ENCODE measurements around the gene BEND5. TPM values are rescaled to one million over a fixed set of nuclear protein-coding genes. Genes with fewer than 3 reads are reported as not detected.

Gene BEND5
- total RNA-seq, 4 donors from 2014 or later: 2.8 to 4.6 (median 3.9) TPM

DNA sequence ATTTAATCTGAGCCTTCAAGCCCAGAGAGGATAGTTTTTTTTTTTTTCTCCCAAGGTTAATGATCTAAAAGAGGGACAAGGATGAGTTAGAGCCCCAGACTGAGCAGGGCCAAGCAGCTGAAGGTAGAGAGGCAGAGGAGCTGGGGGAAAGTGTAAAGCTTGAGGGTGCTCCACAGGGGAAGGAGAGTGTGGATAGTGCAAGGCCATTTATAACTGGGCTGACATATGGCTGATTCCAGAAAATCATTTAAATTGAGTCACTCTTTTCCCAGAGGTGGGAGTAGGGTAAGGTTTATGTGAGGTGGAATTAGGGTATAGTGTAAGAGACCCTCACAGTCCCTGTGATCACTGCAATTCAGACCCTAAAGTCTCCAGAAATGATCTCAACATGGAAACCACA, 55.8 kb downstream of the BEND5 start:
- Histone ChIP-seq H3K27me3 (no peaks in the 10 kb centered on the region), H3K4me1 (no peaks in the 10 kb centered on the region), H3K4me3 (no peak overlapping the region), H3K36me3 (no peaks in the 10 kb centered on the region), H3K9me3 (no peaks in the 10 kb centered on the region), H3K27ac (replicated peaks in 1 of 4) (no peak overlapping the region)
- intact Hi-C loops (cut with DNase I): no loop called here
- no peak for TF ChIP-seq POLR2A (IDR thresholded peaks at IDR 0.05; ENCODE audit: low read depth)
- no peak for TF ChIP-seq EP300 (IDR thresholded peaks at IDR 0.05)
- DNase-seq (ENCODE audit: extremely low spot score): no peak

DNA sequence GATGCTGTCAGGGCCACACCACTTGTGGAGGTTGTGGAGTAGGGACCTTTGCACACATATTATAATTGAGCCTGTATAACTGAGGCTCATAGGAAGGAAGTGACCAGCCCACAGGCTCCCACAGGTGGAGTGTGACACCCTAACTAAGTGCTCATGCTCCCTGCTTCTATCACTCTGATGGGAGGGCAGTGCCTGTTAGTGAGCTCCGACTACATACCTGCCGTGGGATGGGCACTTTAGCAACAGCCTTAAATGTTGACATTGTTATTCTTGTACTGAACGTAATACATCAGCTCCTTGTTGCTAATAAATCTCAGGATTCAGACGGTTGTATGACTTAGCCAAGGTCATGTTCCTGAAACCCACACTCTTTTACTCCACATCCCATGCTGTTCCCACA, 58.0 kb downstream of the BEND5 start:
- no peak for DNase-seq (ENCODE audit: extremely low spot score)
- TF ChIP-seq POLR2A (IDR thresholded peaks at IDR 0.05; ENCODE audit: low read depth) (no peak), EP300 (IDR thresholded peaks at IDR 0.05) (no peak), POLR2AphosphoS5 (IDR thresholded peaks at IDR 0.05) (no peak)
- TF ChIP-seq, protein P1, sequence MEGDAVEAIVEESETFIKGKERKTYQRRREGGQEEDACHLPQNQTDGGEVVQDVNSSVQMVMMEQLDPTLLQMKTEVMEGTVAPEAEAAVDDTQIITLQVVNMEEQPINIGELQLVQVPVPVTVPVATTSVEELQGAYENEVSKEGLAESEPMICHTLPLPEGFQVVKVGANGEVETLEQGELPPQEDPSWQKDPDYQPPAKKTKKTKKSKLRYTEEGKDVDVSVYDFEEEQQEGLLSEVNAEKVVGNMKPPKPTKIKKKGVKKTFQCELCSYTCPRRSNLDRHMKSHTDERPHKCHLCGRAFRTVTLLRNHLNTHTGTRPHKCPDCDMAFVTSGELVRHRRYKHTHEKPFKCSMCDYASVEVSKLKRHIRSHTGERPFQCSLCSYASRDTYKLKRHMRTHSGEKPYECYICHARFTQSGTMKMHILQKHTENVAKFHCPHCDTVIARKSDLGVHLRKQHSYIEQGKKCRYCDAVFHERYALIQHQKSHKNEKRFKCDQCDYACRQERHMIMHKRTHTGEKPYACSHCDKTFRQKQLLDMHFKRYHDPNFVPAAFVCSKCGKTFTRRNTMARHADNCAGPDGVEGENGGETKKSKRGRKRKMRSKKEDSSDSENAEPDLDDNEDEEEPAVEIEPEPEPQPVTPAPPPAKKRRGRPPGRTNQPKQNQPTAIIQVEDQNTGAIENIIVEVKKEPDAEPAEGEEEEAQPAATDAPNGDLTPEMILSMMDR (IDR thresholded peaks at IDR 0.05): no peak
- WGBS: 74% methylated on average over 4 of the region's 4 CpGs
- Histone ChIP-seq H3K27me3 (no peaks in the 10 kb centered on the region), H3K27ac (replicated peaks in 1 of 4) (no peak overlapping the region), H3K4me1 (no peaks in the 10 kb centered on the region), H3K9me3 (no peaks in the 10 kb centered on the region), H3K4me3 (no peak overlapping the region), H3K36me3 (no peaks in the 10 kb centered on the region)
- intact Hi-C loops (cut with DNase I): no loop called here

DNA sequence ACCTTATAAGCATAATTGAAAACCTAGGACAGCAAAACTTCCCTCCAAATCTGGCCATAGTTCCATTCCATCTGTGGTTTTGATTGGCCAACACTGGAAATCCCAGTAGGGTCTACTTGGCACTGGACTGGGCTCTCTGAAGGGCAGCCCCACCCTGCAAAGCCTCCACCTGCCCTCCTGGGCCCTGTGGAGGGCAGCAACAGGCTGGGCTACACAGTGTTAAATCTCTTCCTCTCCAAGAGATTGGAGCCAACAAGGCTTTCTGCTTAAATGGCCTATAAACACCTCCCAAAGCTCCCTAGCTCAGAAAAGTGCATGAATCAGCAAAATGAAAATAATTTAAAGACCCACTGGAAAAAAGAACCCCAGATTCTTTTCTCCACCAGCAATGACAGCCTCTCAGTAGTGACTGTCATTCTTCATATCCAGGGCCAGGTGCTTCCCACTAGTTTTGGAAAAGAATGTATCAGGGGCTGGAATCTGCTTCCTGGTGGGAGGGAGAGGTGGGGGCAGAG, 58.5 kb downstream of the BEND5 start:
- Histone ChIP-seq H3K4me1 (no peaks in the 10 kb centered on the region), H3K36me3 (no peaks in the 10 kb centered on the region), H3K27me3 (no peaks in the 10 kb centered on the region), H3K9me3 (no peaks in the 10 kb centered on the region), H3K4me3 (no peak overlapping the region), H3K27ac (replicated peaks in 1 of 4) (no peak overlapping the region)
- intact Hi-C loops (cut with DNase I): no loop called here
- DNase-seq (ENCODE audit: extremely low spot score): no peak
- TF ChIP-seq, protein P1 (IDR thresholded peaks at IDR 0.05): no peak
- TF ChIP-seq EP300 (IDR thresholded peaks at IDR 0.05) (no peak), POLR2A (IDR thresholded peaks at IDR 0.05; ENCODE audit: low read depth) (no peak), POLR2AphosphoS5 (IDR thresholded peaks at IDR 0.05) (no peak)

DNA sequence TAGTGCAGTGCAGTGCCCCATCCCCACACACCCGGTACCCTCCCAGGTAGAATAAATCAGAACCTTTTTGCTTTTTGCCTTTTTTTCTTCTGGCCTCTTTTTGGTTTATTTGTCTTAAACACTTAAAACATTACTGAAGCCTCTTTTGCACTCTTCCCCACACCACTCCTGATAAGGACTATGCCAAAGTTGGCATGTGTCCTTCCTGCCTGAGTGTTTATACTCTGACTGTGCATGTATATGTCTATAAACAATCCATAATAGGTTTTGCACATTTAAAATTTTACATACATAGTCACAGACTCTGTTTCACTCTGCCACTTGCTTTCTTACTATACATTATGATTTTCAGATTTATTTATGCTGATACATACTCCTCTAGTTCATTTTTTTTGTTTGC, 59.6 kb downstream of the BEND5 start:
- H3K27ac ChIP-seq (replicated peaks in 1 of 4): no peak overlapping the region
- H3K36me3 ChIP-seq: no peaks in the 10 kb centered on the region
- DNase-seq (ENCODE audit: extremely low spot score): no peak
- TF ChIP-seq POLR2AphosphoS5 (IDR thresholded peaks at IDR 0.05) (no peak), POLR2A (IDR thresholded peaks at IDR 0.05; ENCODE audit: low read depth) (no peak), EP300 (IDR thresholded peaks at IDR 0.05) (no peak)
- TF ChIP-seq, protein P1 (IDR thresholded peaks at IDR 0.05): no peak
- 100% methylated on average over 1 of the region's 1 CpG for WGBS
- H3K9me3 ChIP-seq: no peaks in the 10 kb centered on the region
- intact Hi-C loops (cut with DNase I): no loop called here
- H3K27me3 ChIP-seq: no peaks in the 10 kb centered on the region
- H3K4me1 ChIP-seq: no peaks in the 10 kb centered on the region
- H3K4me3 ChIP-seq: no peak overlapping the region

DNA sequence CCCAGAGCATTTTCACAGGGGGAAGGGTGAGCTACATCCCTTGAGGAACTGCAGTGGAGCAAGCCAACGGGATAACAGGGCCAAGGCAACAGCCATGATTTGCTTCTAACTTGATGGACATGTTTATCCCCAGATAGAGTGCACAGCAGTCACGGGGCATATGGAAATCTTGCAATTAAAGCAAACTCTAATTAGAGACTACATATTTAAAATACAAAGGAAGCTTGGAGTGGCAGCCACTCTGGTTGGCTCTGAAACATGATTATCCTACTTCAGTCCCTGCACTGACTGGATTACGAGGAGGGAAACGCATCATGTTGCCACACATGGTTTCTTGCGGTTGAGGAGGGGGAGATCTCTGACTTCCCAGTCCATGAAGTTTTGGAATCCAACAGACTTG, 60.8 kb downstream of the BEND5 start:
- TF ChIP-seq, protein P1 (IDR thresholded peaks at IDR 0.05): no peak
- no peak for TF ChIP-seq POLR2AphosphoS5 (IDR thresholded peaks at IDR 0.05)
- TF ChIP-seq EP300 (IDR thresholded peaks at IDR 0.05): no peak
- TF ChIP-seq POLR2A (IDR thresholded peaks at IDR 0.05; ENCODE audit: low read depth): no peak
- Histone ChIP-seq H3K27ac (replicated peaks in 1 of 4) (no peak overlapping the region), H3K27me3 (no peaks in the 10 kb centered on the region), H3K36me3 (no peaks in the 10 kb centered on the region), H3K4me3 (no peak overlapping the region), H3K4me1 (no peaks in the 10 kb centered on the region), H3K9me3 (no peaks in the 10 kb centered on the region)
- intact Hi-C loops (cut with DNase I): no loop called here
- 91% methylated on average over 5 of the region's 5 CpGs for WGBS
- DNase-seq (ENCODE audit: extremely low spot score): no peak

Data from esophagus muscularis mucosa (tissue), 4 donors.